ENCODE data around the gene LRRC8D.

LRRC8D gene

DNA sequence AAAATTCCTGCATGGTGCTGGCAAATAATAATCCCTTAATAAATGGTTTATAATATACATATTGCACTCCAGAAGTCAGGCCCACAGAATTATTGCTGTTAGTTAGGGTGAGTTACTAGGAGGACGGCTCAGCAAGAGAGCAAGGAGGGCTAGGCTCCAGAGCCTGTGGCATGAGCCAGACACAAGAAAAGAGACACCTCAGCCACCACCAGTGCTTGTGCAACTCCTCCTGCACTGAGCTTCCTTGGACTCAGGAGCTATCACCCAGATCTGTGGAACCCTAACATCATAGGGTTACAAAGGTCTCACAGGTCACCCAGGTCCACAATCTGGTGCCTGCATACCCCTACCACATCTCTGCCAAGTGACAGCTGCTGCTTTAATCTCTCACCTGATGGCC, 12.8 kb upstream of the LRRC8D start:
- DNase-seq, result no peak

DNA sequence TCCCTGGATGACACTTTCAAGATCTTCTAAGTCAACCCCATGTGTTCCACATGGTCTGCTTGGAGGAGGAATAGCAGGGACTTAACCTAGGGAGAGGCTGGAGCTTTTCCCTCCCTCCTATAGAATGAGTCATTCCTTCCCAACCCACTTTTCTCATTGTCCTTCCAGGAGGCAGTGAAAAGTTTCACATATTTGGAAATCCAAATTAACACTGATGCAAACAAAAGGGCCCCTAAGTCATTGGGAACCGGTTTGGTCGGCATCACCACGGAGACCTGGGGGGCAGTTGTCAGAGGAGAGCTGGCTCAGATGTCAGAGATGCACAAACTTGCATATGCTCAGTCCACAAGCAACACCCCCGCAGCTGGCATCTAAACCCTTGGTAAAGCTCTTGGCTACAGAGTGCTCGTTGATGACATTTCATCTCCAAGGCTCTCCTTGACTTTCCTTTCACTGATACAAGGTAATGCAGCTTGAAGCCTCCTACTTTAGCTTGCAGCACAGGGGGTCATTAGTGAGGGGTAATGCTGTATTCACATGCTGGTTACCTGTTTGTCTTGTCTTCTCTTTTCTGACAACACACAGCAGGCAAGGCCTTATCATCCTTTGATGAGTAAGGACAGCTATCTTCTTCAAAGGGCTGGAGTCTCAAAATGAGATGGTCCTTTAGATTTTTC, 12.3 kb upstream of the LRRC8D start:
- DNase-seq, result no peak

DNA sequence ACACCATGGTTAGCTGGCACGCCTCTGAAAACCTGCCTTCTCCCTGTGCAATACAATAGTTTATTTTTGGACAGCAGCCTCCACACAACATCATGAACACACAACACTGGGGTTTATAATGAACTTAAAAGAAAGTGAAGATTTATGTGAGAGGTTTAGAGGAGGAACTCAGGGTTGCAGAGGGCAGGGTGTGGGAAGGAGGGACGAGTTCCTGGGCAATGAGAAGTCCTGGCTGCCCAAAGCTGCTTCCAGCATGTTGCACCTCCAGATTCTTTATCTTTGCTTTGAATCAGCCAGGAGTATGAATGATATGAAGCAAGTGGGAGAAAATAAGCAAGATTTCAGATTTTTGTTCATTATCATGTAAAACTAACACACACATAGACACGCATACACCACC, 11.3 kb upstream of the LRRC8D start:
- DNase-seq, result no peak

DNA sequence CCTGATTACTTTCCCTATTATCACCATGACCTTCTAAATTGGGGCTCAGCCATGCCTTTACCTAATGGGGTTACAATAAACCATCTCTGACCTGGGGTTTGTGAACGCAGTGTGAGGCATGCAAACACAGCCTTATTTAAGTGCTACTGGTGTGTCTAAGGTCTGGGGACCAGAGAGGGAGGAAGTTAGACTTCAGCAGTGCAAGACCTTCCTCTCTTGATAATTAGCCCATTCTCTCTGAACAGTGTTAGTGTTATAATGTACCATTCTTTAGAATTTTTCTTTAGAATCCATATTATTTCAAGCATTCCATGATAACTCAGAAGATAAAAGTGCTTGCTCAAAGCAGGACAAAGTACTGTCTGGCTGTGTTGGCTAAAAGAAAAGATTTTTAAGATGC, 10.5 kb upstream of the LRRC8D start:
- DNase-seq, result no peak

DNA sequence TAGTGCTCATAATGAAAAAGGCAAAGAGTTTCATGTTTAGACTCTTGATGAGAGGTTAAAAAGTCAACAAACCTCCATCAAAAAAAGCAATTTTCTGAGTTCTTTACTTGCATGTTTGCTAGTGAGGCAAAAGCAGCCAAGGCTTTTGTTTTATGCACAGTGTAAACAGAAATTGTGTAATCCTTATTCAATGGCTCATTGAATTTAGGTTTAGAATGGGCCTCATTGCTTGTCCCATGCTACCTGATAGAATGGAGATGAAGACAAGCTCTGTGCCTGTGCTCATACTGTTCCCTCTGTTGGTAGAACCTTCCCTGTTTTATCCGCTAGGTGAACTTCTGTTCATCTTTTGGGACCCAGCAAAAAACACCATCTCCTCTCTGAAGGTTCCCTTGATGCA, 10.0 kb upstream of the LRRC8D start:
- no peak for DNase-seq

DNA sequence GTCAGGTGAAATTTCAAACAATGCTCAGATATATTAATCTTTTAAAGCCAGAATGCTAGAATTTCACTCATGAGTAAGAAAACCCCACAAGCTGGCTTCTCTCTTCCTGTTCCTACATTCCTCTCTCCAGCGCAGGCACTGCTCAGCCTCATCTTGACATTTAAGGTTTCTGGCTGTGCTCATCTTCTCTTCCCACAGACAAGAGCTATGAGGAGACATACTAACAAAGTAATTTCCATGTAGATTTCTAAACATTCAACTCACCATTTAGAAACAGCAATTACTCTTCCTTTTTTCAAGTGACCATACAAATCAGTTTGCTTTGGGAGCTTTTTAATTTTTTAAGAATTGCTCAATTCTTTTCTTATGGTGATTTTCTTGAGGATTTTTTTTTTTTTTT, 7.8 kb upstream of the LRRC8D start:
- DNase-seq, result no peak

DNA sequence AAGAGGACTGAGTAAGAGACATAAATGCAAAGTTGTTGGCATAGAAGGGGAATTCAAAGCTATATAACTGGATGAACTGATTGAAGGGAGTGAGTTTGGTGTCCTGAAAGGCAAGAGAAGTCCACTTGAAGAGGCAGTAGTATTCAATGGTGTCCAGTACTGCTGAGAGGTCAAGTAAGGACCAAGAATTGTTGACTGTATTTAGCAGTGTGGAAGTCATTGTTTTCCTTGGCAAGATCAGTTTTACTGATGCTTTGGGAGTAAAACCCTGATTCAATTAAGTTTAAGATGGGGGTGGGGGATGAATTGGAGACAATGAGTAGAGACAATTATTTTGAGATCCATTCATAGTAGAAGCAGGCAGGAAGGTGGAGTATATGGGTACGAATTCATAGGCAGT, 5.8 kb upstream of the LRRC8D start:
- DNase-seq, result no peak

DNA sequence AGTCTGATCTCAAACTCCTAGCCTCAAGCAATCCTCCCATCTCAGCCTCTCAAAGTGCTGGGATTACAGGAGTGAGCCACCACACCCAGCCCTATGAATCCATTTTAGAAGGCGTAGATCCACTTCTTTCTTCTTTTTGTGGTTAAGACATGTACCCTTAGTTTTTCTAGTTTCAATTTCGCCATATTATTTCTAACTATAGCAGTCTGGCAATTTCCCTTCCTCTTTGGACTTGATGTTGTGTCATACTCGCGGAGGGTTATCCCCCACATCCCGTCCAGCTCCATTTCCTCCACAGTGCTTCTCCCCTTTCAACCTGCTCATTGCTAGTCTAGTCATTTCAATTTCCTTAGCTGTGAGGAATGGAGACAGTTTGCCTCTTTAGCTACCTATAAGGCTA, 5.2 kb upstream of the LRRC8D start:
- no peak for DNase-seq

DNA sequence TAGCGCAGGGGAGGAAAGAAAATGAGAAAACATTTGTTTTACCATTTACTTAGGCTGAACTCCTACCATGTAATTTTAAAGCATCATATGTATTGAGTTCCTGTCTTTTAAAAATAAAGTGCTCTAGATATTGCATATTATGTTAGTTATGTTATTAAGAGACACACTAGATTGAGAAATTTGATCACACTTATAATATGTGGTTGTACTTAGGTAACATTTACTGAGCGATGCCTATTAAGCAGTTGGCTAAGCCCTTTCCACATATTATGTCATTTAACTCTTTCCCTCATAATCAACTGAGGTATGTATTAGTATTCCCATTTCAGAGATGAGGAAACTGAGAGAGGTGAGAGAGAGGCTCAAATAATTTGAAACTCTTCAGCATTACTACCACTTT, 4.5 kb upstream of the LRRC8D start:
- DNase-seq, result no peak

DNA sequence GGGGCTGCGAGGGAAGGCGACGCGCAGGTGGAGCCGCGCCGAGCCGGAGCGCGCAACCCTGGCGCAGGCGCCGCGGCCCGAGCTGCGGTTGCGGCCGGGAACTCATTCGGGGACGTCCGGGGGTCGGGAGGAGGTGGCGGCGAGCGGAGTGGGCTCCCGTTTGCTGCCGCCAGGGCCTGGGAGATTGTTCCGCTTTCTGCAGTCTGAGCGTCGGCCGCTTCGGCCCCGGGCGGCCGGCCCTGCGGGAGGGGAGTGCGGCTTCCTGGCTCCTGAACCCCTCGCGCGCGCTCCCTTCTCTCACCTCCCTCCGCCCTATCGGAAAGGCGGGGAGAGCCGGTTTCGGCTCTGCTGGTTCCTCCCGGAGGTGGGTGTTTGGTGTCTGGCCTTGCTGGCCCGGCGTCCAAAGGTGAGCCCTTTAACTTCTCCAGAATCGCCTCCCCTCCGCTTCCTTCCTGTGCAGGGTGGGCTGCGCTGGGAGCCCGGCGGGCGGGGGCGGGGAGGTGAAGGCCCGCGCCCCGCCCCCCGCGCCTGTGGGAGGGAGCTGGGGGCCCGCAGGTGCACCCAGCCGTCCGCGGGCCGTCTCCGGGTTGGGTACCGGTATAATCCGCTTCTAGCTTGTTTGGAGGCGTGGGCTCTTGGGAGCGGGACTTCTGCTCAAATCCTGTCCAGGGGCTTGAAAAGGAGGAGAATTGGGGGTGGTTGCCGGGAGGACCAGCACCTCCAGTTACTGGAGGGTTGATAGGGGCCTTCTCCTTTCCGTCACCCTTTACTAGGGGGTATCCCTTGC, 683 bp downstream of the LRRC8D start:
- peak; percentile 38 for DNase-seq

DNA sequence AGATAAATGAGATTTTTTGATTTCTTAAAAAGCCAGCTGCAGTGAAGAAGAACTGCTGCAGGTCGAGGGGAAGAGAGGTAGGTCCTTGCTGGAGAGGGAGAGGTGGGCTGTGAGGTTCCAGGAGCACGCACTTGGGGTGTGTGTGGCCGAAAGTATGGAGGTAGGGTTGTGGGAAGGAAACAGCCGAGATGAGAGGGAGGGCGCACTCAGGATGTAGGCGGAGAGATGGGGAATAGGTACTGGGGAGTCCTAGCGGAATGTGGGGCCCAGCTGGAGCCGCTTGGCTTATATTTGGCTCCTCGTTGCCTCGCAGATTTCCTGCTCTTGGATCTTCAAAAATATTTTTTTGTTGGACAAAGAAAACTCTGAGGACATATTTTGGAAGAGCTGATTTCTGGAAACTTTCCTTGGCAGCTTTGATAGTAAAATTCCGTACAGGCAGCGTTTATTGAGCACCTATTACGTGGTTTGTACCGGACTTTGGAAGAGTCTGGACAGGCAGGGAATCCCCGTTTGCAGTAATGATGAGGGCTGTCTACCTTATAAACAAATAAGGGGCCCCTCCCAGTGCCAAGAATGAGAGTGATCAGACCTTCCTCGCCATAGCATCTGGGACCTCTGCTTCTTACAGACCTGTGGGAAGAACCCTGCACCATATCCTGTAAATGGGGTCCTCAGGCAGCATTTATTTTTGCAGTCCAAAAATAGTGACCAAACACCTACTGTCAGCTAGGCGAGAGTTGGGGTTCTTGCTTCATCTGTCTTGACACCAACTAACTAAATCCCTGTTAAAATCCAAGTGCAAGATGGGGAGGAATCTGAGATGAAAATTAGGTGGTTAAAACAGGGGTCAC, 1.5 kb downstream of the LRRC8D start:
- no peak for DNase-seq

DNA sequence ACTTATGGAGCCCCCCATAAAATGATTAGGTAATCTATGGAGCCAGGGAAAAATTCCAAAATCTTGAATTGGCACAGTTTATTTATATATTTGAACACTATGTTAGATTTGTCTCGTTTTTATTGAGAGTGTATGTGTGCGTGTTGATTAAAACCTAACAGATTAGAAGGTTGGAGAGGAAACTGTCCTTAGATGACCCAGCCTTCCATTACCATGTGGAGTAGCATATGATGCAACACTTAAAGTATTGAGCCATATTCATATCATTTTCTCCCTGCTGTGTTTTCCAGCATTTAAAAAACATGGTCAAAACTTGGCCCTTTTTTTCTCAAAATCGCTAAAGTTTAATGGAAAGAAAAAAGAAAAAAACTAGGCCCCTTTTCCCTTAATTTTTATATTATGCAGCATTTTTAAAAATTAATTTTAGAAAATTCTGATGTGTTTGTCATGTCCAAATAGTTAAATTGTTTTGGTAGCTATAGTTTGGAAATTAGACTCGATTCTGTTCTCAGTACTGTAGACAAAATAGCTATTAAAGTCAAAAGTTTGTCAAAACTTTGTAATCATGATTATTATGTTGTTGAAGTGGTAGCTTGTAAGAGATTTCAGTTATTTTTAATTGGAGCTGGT, 2.3 kb downstream of the LRRC8D start:
- DNase-seq, result no peak

DNA sequence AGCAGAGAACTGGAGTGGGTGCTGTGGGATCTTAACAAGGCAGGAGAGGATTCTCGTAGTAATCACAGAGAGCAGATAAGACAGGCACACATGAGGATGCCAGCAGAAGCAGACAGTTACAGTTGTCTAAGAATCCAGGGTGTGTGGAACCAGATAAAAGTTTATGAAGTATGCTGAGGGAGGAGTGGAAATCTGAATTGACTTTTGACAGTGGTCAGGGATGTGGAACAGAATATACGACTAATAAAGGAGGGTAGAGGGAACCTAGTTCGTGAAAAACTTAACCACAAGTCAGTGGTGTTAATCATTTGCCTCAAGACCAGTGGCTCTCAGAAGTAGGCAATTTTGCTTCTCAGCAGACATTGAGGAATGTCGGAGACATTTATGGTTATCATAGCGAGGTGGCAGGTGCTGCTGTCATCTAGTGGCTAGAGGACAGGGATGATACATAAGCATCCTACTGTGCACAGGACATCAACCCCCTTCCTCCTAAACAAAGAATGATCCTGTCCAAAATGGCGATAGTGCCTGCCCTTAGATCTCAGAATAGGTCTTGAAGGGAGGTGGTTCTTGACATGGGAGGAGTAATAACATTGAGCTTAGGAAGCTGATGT, 3.0 kb downstream of the LRRC8D start:
- no peak for DNase-seq

DNA sequence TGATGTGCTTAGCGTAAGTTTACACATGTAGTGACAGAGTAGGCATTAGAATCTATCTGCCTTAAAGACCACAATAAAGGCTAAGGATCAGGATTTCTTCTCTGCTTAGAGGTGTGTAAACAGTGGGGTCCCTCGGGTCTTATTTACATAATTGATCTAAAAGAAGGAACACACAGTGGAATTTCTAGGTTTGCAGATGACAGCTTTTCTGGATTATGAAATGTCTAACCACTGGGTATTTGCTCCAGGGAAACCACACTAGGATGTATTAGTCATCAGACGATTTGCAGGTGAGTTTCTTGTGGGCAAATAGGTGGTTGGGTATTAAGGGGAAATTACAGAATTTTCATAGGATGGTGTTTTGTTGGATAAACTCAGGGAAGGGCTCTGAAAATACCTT, 5.8 kb downstream of the LRRC8D start:
- DNase-seq, result no peak

DNA sequence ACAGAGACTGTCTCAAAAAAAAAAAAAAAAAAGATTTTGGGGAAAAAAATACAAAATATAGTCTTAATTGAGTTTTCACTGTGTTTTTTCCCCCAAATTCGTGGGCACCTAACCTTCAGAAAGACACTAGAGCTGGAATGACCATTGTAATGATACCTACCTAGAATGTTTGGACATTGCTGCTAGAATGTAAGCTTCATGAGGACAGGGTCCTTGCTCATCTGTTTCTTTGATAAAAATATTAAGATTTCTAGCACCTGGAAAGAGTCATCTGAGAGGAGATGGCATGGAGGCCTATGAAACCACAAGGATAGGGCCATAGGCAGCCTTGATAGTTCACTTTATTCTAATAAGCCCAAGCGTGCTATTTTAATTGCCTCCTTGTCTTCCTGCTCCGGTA, 6.5 kb downstream of the LRRC8D start:
- no peak for DNase-seq

DNA sequence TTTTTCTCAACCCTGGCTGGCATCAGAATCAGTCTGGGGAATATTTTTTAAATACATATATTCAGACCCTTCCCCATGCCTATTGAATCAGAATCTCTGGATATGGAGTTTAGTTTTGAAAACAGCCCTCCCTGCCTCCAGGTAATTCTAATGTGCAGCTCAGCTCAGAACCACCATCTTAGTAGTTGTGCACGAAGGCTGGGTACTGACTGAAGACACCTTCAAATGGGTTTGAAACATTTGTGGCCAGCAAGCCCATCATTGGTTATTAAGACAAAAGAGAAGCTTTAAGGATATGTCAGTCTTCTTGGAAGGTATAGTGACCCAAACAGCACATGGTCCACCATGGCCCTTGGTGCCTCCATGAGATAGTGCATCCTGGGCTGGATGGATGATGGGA, 7.1 kb downstream of the LRRC8D start:
- DNase-seq, result no peak

DNA sequence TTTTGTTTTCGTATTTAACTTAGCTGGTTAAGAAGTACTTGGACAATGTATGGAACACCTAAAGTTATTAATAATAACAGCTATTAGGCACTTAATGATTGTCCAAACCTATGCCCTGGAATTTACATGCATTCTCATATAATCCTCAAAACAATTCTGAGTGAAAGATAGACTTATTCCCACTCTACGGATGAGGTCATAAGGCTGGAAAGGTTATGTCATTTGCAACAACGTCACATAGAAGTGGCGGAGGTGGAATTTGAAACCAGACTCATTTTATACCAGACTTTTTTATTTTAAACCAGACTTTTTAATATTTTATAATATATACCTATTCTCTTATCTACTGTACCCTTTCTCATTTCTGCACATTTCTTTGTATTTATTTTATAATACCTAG, 8.4 kb downstream of the LRRC8D start:
- DNase-seq, result no peak

DNA sequence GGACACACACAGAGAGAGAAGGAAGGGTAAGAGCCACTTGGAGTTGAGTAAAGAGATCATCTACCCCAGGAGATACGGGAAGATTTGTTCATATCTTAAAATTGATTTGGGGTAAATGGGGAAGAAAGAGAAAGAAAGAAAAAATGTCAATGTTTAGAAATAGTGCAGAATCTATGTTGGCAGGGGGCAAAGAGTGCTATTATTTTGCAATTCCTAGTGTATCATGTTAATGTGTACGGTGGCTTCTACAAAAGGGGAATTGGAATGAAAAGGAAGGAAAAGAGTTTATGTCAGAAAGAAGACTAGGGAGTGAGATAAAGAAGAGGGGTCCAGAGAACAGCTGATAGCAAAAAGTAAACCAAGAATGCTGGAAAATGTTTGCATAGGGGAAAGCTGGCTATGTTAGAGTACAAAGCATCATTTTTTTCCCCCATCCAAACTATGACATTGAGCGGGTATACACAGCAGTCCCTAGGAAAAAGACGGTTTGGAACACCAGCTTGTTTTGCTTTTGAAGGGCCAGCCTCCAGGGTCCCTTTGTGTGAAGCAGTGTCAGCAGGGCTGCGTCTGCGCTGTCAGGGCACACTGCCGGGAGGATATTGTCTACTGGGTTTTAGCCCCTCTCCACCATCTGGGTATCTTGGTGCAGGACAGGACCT, 10.8 kb downstream of the LRRC8D start:
- no peak for DNase-seq

DNA sequence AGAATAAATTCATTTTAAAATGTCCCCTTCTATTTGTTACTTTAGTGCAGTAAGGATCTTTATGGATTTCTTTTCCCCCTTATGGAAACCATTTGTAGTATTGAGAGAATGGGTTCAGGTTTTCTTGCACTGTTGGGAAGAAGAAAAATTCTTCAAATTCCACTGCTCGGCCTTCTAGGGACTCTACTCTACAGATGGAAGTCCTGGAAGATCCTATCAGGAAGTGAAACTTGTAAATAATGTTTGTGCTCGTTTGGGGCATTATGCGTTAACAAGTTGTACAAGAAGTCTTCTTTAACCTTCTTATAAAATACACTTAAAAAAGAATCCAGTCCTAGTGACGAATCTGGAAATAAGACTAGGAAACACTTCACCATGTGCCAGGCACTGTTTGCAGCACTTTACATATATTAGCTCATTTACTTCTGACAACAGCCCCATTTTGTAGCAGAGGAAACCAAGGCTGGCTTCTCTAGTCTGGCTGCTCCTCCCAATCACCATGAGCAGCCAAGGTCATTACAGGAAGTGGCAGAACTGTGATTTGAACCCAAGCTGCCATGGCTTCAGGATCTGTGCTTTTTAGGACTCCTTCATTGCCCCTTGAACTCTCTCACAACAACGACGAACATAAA, 11.8 kb downstream of the LRRC8D start:
- DNase-seq, result no peak

DNA sequence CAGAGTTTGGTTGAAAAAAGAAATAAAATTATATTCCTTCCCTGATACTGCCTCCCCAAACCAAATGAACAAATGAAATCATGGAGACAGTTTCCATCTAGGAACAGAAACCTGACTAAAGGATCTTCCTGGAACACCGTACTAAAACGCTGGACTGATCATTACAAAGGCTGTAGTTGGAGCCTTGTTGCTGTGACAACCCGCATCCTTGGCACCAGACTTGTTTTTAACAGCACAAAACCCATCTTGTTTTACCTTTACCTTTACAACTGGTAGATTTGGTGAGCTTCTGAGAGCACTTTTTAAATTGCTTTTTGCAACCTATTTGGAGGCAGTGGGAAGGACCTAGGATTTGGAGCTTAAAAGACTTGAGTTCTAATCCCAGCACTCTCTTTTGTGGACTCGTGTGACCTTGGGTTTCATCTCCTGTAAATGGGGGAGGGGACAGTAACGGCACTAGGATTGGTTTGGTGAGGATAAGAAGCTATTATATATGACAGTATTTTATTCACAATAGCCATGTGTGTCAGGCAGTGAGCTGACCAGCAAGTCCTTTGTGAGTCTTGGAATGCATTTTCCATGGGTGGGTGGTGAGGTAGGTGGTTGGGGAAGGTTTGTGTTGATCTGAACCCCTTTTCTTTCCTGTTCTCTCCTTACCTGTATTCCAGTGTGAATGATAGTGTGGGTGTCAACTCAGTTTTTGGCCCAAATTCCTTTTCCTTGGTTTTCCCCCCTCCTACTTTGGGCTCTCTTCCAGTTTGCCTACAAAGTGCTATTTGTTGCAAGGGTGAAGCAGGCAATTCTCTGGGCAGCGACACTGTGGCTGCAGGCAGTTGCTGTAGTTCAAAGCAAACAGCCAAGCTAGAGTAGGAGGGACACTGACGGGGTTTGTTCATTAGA, 12.6 kb downstream of the LRRC8D start:
- DNase-seq, result no peak
